Activated CD4-positive, alpha-beta T cell treated with anti-CD3 and anti-CD28 coated beads, Interleukin-2, Interleukin-4, amounts not matched to agents 100 ng/mL and 50 ng/mL, durations not matched to agents 16 hours and 8 hours (primary cell): ENCODE data around the gene ZMYM2.
"Not testable (repeated sequence)": the region's sequence is repeated elsewhere in the genome, so short reads cannot be mapped to it uniquely, and the experiment has no call there.

Source experiments
- DNase-seq: peaks from one replicate; pipeline ENCODE4 v3.0.0-alpha.2; 2020; ENCODE audit warnings: low spot score

Gene ZMYM2

GRCh38 chr13:19982447-19983043 lies 24.0 kb downstream of the ZMYM2 start:
- DNase-seq = no peak

GRCh38 chr13:19984430-19985218 lies 26.1 kb downstream of the ZMYM2 start:
- peak; percentile 62 for DNase-seq

- no peak for DNase-seq
These were observed 26.7 kb downstream of the ZMYM2 start for GRCh38 chr13:19985219-19985556.

- DNase-seq = no peak
These were observed 33.0 kb downstream of the ZMYM2 start for GRCh38 chr13:19991531-19991930.

GRCh38 chr13:19993024-19993423 lies 34.5 kb downstream of the ZMYM2 start:
- no peak for DNase-seq

- no peak for DNase-seq
These were observed 40.4 kb downstream of the ZMYM2 start for GRCh38 chr13:19998960-19999359.

- DNase-seq = no peak
These were observed 41.6 kb downstream of the ZMYM2 start for GRCh38 chr13:20000062-20000552.

GRCh38 chr13:20001366-20002190 lies 43.1 kb downstream of the ZMYM2 start:
- DNase-seq = peak; percentile 12

- no peak for DNase-seq
These were observed 44.3 kb downstream of the ZMYM2 start for GRCh38 chr13:20002787-20003186.

GRCh38 chr13:20006206-20006605 lies 47.7 kb downstream of the ZMYM2 start:
- DNase-seq = no peak

GRCh38 chr13:20015763-20016162 lies 57.2 kb downstream of the ZMYM2 start:
- no peak for DNase-seq

- no peak for DNase-seq
These were observed 58.3 kb downstream of the ZMYM2 start for GRCh38 chr13:20016649-20017364.

- no peak for DNase-seq
These were observed 58.8 kb downstream of the ZMYM2 start for GRCh38 chr13:20017365-20017711.

- peak; percentile 46 for DNase-seq
These were observed 60.5 kb downstream of the ZMYM2 start for GRCh38 chr13:20019043-20019442.

GRCh38 chr13:20024702-20025101 lies 66.2 kb downstream of the ZMYM2 start:
- no peak for DNase-seq

GRCh38 chr13:20028953-20029352 lies 70.4 kb downstream of the ZMYM2 start:
- DNase-seq = no peak

GRCh38 chr13:20033486-20033885 lies 75.0 kb downstream of the ZMYM2 start:
- no peak for DNase-seq

- no peak for DNase-seq
These were observed 76.6 kb downstream of the ZMYM2 start for GRCh38 chr13:20035130-20035529.

GRCh38 chr13:20037908-20038307 lies 79.4 kb downstream of the ZMYM2 start:
- DNase-seq = no peak

- not testable (repeated sequence) for DNase-seq
These were observed 84.1 kb downstream of the ZMYM2 start for GRCh38 chr13:20042603-20043002.

- DNase-seq = no peak
These were observed 84.8 kb downstream of the ZMYM2 start for GRCh38 chr13:20043207-20043925.

- DNase-seq = no peak
These were observed 85.6 kb downstream of the ZMYM2 start for GRCh38 chr13:20044086-20044485.
